Activated CD4-positive, alpha-beta T cell treated with anti-CD3 and anti-CD28 coated beads, Interleukin-2, amount 10 ng/mL, durations not matched to agents 7 days and 5 days (primary cell): Measurements from ENCODE around the gene FXYD1. TPM values are rescaled to one million over a fixed set of nuclear protein-coding genes. Genes with fewer than 3 reads are reported as not detected.

ENCODE experiments used
- CTCF ChIA-PET: fragments of 350-600 bp; sonication (Branson Sonifier 250); formaldehyde crosslinking; loops from one replicate; lab custom pipeline; 2021; ENCODE audit warnings: antibody characterized with exemption; lab: Charles Lee
- POLR2A ChIA-PET: fragments of 350-600 bp; sonication (Branson Sonifier 250); formaldehyde crosslinking; loops from one replicate; lab custom pipeline; 2021; ENCODE audit warnings: antibody characterized with exemption; lab: Charles Lee
- DNase-seq: peaks from one replicate; pipeline ENCODE4 v3.0.0-alpha.2; 2020
- H3K27ac Mint-ChIP-seq: one replicate; pipeline ENCODE4 v1.8.0; 2021; ENCODE audit warnings: mild to moderate bottlenecking, moderate library complexity, mixed read lengths
- H3K27me3 Mint-ChIP-seq: one replicate; pipeline ENCODE4 v1.8.0; 2021; ENCODE audit warnings: mixed read lengths
- H3K36me3 Mint-ChIP-seq: one replicate; pipeline ENCODE4 v1.8.0; 2021; ENCODE audit warnings: low read depth, mixed read lengths
- H3K4me1 Mint-ChIP-seq: one replicate; pipeline ENCODE4 v1.8.0; 2021; ENCODE audit warnings: mixed read lengths
- H3K4me3 Mint-ChIP-seq: one replicate; pipeline ENCODE4 v1.8.0; 2021; ENCODE audit warnings: mild to moderate bottlenecking, moderate library complexity, mixed read lengths
- H3K9me3 Mint-ChIP-seq: one replicate; pipeline ENCODE4 v1.8.0; 2021; ENCODE audit warnings: mixed read lengths
- total RNA-seq, 2 experiments: library from RNA; stranded (reverse); gene quantifications; one replicate each; pipeline ENCODE4 v1.2.3, GENCODE V29; 2021

The FXYD1 gene
- total RNA-seq, 2 experiments from 2014 or later = 1.0 to 1.8 TPM

DNA sequence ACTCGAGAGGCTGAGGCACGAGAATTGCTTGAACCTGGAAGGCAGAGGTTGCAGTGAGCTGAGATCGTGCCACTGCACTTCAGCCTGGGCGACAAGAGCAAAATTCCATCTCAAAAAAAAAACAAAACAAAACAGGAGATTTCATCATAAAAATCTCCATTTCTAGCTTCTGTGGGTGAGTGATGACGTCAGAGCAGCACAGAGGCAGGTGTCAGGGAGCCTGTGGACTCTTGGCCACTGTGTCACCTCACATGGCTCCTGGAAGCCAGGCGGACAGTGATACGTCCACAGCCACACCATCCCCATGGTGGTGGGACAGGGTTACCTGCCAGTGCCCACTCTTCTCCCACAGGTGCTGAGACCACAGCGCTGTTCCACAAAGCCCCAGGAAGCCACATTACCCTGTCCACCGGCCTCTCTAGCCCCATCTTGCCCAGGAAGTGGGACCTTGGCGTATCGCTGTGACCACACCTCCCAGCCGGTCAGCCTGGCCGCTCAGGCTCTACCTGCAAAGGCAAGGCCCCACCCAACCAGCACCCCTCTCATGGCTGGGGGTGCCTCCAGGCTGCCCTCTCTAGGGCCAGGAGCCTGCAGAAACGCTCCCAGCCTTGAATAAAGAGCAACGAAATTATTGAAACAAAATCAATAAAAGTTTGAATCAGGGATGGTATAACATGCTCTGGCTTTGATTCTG lies 25.5 kb upstream of the FXYD1 start:
- Mint-ChIP-seq H3K4me3 (no peak overlapping the region), H3K36me3 (no peaks in the 10 kb centered on the region), H3K27ac (no peak overlapping the region), H3K27me3 (peaks cover 7% of the 10 kb centered on the region), H3K9me3 (no peaks in the 10 kb centered on the region), H3K4me1 (peaks cover 5% of the 10 kb centered on the region)
- ChIA-PET POLR2A (no interaction called here), CTCF (no interaction called here)
- no peak for DNase-seq

DNA sequence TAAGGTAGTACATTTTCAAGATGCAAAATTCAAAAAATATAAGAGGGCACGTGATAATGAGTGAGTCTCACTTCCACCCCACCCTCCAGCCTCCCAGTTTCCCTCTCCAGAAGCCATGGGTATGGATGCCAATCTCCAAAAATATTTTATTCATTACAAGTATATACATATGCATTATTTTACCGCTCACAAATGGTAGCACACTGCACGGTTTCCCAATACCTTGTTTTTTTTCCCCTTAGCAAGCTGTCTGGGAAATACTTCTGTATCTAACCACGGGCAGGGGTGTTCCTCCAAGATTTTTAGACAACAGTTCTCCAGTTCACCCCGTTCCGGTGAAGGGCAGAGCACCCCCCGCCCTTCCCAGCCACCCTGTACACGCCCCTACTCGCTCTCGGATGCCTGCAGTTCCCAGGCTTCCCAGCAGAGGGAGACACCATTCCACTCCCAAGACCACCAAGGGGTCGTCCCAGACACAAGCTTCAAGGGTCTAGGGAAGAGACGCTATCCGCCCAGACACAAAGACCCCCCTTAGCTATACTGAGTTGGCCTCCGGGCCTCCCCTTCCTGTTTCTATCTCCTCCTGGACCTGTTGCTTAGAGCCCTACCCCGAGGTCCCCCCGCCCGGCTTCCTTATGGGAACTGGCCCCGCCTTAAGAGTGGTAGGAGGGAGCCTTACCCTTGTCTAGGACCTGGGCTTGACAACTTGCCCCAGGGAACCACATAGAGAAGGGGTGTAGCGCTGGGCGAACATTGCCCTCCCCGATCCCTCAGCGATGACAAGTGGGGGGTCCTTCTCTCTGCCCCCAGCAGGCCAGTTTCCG lies 24.1 kb upstream of the FXYD1 start:
- POLR2A ChIA-PET = no interaction called here
- H3K4me3 Mint-ChIP-seq = no peak overlapping the region
- H3K9me3 Mint-ChIP-seq = no peaks in the 10 kb centered on the region
- no peaks in the 10 kb centered on the region for H3K36me3 Mint-ChIP-seq
- H3K4me1 Mint-ChIP-seq = peaks cover 5% of the 10 kb centered on the region
- H3K27ac Mint-ChIP-seq = peak overlapping the region; percentile 19
- H3K27me3 Mint-ChIP-seq = peaks cover 5% of the 10 kb centered on the region
- peak; percentile 61 for DNase-seq
- CTCF ChIA-PET = interaction anchor here (0.5 to 2.4 kb wide), 3 partner anchors 8 to 585 kb away, joined by 3 to 6 read pairs (median 3); no protein-coding TSS in a partner anchor

DNA sequence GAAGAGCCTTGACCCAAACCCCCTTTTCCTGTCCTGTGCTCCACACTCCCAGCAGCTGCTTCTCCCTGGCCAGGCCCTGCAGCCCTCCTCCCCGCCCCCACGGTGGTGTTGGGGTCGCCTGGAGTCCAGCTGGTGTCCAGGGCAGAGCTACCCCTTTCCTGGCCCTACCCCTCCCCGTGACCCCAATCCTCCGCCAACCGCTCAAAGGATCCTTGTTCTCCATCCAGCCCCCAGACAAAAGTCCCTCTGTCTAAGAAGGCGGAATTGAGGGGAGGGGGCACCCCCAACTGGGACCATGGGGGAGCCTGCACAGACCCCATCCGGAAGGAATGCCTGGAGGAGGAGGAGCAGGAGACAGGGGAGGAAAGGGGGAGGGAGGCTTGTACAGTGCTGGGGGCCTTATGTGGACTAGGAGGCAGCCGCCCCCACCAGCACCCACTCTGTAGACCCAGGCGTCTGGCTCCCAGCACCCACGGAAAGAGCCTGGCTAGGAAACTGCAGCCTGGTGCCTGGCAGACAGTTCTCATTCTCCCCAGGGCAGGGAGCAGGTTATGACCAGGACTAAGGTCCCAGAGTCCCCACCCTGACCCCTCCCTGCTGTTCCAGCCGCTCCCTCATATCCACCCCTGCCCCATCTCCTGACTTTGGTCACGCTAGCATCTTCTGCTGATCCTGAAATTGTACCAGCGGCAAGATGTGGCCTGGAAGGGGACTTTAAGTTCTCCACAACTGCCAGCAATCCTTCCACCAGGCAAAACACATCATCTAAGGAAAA lies 23.3 kb upstream of the FXYD1 start, which contains the start of gene FXYD3:
FXYD3 (plus strand) TSS at position 647 of the 775 bp plus-strand sequence. CDS start 3,554 bp downstream, outside the sequence.
- peaks cover 5% of the 10 kb centered on the region for H3K4me1 Mint-ChIP-seq
- no peak within 1 kb of the TSS for H3K4me3 Mint-ChIP-seq
- DNase-seq = no peak
- ChIA-PET POLR2A (no interaction called here), CTCF (interaction anchor here (0.6 to 2.4 kb wide), 3 partner anchors 9 to 135 kb away, joined by 3 to 6 read pairs (median 3); no protein-coding TSS in a partner anchor)
- H3K9me3 Mint-ChIP-seq = no peaks in the 10 kb centered on the region
- H3K27me3 Mint-ChIP-seq = peaks cover 5% of the 10 kb centered on the region
- no peaks in the 10 kb centered on the region for H3K36me3 Mint-ChIP-seq
- H3K27ac Mint-ChIP-seq = no peak within 1 kb of the TSS

DNA sequence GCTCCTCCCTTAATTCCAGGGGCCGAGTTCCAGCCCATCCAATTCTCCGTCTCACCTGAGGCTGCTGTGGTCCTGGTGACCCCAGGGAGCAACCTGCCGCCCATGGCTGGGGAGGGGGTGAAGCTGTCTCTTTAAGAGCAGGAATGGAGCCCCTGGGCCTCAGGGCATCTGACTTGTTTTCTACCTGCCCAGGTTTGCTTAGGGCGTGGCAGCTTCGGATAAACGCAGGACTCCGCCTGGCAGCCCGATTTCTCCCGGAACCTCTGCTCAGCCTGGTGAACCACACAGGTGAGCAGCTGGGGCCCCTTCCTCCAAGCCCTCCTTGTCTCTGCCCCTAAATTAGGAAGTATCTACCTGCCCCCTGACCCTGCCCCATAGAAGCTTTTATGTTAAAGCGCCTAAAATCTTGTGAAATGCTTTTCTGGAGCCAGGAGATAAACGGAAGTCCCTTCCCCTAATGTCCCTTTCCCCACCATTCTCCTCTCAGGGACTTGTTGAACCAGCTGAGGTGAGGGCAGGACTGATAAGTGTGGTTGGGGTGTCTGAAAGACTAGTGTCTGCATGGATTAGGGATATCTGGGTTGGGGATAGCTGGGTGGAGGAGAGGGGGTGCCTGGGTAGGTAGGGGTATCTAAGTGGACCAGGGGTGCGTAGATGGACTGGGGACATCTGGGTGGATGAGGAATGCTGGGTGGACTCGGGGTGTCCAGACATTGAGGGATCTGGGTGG lies 22.4 kb upstream of the FXYD1 start:
- ChIA-PET POLR2A (no interaction called here), CTCF (interaction anchor here (0.5 to 2.4 kb wide), 3 partner anchors 9 to 100 kb away, joined by 3 to 6 read pairs (median 6); no protein-coding TSS in a partner anchor)
- H3K4me3 Mint-ChIP-seq = no peak overlapping the region
- H3K36me3 Mint-ChIP-seq = no peaks in the 10 kb centered on the region
- no peaks in the 10 kb centered on the region for H3K9me3 Mint-ChIP-seq
- peaks cover 5% of the 10 kb centered on the region for H3K27me3 Mint-ChIP-seq
- H3K4me1 Mint-ChIP-seq = peaks cover 5% of the 10 kb centered on the region
- H3K27ac Mint-ChIP-seq = no peak overlapping the region
- no peak for DNase-seq

DNA sequence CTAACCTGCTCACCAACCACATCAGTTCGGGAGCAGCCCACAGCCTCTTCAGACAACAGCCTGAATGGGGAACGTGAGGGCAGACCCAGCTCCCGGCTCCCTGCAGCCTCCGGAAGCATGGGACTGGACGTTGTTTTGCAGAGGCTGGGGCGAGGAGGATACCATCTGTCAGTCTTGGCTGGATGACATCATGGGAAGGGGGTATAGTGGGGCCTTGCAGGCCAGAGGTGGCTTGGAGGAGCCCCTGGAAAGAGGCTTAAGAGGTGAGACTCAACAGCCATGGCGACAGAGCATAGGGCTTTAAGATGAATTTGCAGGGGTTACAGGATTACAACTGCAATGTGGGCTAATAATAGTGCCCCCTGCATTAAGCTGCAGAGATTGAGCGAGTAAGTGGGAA lies 21.5 kb upstream of the FXYD1 start:
- no peaks in the 10 kb centered on the region for H3K36me3 Mint-ChIP-seq
- H3K4me1 Mint-ChIP-seq = peaks cover 8% of the 10 kb centered on the region
- no peaks in the 10 kb centered on the region for H3K9me3 Mint-ChIP-seq
- ChIA-PET POLR2A (no interaction called here), CTCF (interaction anchor here (0.5 to 1.5 kb wide), 4 partner anchors 50 to 101 kb away, joined by 3 to 6 read pairs (median 5); no protein-coding TSS in a partner anchor)
- H3K4me3 Mint-ChIP-seq = no peak overlapping the region
- peaks cover 5% of the 10 kb centered on the region for H3K27me3 Mint-ChIP-seq
- H3K27ac Mint-ChIP-seq = no peak overlapping the region
- DNase-seq = no peak

DNA sequence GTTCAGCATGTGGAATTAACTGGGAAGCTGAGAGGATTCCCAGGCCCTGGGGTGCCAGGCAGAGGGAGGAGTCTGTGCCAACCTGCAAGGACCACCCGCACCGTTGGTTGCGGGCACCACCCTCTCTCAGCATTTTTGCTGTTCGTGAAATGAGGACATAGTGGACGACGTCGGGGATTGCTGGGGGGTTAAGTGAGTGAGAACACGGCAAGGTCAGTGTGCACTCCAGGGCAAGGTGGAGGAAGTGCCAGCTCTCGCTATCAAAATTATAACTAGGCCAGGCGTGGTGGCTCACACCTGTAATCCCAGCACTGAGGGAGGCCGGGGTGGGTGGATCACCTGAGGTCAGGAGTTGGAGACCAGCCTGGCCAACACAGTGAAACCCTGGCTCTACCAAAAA lies 20.8 kb upstream of the FXYD1 start:
- no peak overlapping the region for H3K27ac Mint-ChIP-seq

DNA sequence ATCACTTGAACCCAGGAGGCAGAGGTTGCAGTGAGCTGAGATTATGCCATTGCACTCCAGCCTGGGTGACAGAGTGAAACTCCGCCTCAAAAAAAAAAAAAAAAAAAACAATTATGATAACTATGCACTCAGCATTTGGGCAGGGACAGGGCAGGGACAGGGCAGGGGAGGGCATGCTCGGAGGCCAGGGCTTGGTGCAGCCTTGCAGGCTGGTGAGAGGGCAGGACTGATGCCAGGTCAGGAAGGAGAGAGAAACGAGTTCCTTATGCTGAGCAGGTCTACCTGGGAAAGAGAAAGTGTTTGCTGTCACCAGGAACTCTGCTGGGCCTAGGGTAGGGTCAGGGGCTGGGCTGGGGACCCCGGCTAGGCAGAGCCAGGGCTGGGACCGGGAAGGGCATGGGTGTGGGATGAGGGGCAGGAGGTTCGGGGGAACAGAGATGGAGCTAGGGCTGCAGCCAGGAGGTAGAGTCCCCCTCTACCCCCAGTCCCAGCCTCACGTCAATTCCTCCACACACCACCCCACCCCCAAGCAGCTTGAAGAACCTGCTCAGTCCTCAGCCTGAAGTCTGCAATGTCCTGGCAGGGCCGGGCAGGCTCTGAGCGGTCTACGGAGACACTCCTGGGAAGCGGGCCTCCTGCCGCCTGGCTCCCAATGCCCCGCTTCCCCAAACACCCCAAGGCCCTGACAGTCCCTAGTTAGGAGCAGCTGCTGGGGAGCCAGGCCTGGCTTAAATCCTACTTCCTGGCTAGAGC lies 20.2 kb upstream of the FXYD1 start:
- peaks cover 5% of the 10 kb centered on the region for H3K27me3 Mint-ChIP-seq
- POLR2A ChIA-PET = no interaction called here
- no peaks in the 10 kb centered on the region for H3K36me3 Mint-ChIP-seq
- no peak overlapping the region for H3K27ac Mint-ChIP-seq
- DNase-seq = no peak
- peaks cover 8% of the 10 kb centered on the region for H3K4me1 Mint-ChIP-seq
- H3K4me3 Mint-ChIP-seq = no peak overlapping the region
- CTCF ChIA-PET = interaction anchor here (0.6 to 1.8 kb wide), 4 partner anchors 17 to 105 kb away, joined by 3 to 8 read pairs (median 4); partner anchors contain the start of gene LGI4
- no peaks in the 10 kb centered on the region for H3K9me3 Mint-ChIP-seq

More for the DNA sequence above, 20.8 kb upstream of the FXYD1 start:
- no peaks in the 10 kb centered on the region for H3K36me3 Mint-ChIP-seq
- no peak for DNase-seq
- peaks cover 5% of the 10 kb centered on the region for H3K27me3 Mint-ChIP-seq
- no peak overlapping the region for H3K4me3 Mint-ChIP-seq
- peaks cover 8% of the 10 kb centered on the region for H3K4me1 Mint-ChIP-seq
- POLR2A ChIA-PET = no interaction called here
- CTCF ChIA-PET = interaction anchor here (0.6 to 1.5 kb wide), 3 partner anchors 21 to 73 kb away, joined by 3 to 5 read pairs (median 5); no protein-coding TSS in a partner anchor
- no peaks in the 10 kb centered on the region for H3K9me3 Mint-ChIP-seq

DNA sequence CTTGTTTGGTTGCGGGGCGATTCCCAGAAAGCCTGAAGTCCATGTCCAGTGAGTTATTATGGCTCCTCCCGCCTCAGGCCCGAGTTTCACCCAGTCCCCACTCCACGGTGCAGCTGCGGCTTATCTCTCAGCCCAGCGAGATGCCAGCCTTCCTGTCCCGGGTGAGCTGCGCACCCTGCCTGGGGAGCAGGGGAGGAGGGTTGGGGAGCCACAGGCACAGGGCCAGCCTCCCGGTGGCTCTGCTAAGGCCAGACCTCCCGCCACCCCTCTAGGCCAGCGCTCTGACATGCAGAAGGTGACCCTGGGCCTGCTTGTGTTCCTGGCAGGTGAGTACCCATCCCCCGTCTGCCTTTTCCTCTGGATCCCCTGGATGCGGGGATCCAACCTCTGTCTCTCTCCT lies 19.5 kb upstream of the FXYD1 start:
- POLR2A ChIA-PET = no interaction called here
- DNase-seq = no peak
- Mint-ChIP-seq H3K36me3 (no peaks in the 10 kb centered on the region), H3K9me3 (no peaks in the 10 kb centered on the region), H3K4me3 (no peak overlapping the region), H3K4me1 (peaks cover 11% of the 10 kb centered on the region), H3K27me3 (peaks cover 5% of the 10 kb centered on the region), H3K27ac (no peak overlapping the region)
- CTCF ChIA-PET = interaction anchor here (0.7 to 1.8 kb wide), 2 partner anchors 17 to 104 kb away, joined by 3 to 8 read pairs; partner anchors contain the start of gene LGI4

DNA sequence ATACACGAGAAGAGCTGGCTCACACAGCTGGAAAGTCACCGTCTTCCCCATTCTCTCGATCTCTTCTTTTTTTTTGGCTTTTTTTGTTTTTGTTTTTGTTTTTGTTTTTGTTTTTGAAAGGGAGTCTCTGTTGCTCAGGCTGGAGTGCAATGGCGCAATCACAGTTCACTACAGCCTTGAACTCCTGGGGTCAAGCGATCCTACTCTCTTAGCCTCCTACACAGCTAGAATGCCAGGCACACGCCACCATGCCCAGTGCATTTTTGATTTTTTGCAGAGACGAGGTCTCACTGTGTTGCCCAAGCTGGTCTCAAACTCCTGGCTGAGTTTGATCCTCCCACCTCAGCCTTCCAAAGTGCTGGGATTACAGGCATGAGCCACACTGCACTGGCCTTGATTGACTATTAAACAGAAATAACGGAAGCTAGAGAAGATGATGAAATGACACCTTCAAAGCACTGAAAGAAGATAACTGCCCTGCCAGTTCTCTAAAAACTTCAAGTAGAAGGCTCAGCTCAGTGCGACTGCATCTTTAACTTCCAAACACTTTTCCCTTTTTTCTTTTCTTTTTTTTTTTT lies 19.0 kb upstream of the FXYD1 start:
- no peak overlapping the region for H3K27ac Mint-ChIP-seq
- CTCF ChIA-PET = interaction anchor here (1.8 kb wide), 1 partner anchor 16 kb away, joined by 8 read pairs; the partner anchor contains the start of gene LGI4
- no peaks in the 10 kb centered on the region for H3K36me3 Mint-ChIP-seq

DNA sequence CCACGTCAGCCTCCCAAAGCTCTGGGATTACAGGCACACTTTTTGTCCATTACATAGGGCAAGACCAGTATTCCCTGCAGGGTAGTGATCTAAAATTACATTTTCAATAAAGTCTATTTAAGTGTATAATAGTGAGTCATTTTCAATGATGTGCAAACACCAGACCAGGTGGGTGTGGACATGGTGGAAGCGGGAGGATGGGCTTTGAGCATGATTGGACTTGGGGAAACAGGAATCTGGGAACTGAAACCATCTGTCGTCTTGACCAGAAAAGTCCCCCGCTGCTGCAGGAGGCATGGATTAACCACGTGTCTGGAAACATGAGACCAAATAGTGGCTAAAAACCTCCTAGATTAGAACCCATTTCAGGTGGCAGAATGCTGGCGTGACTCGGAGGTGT lies 18.1 kb upstream of the FXYD1 start:
- CTCF ChIA-PET = interaction anchor here (1.8 kb wide), 1 partner anchor 15 kb away, joined by 8 read pairs; the partner anchor contains the start of gene LGI4
- H3K27me3 Mint-ChIP-seq = peaks cover 5% of the 10 kb centered on the region
- peaks cover 14% of the 10 kb centered on the region for H3K4me1 Mint-ChIP-seq
- POLR2A ChIA-PET = no interaction called here
- no peaks in the 10 kb centered on the region for H3K9me3 Mint-ChIP-seq
- H3K4me3 Mint-ChIP-seq = no peak overlapping the region
- no peak for DNase-seq
- H3K27ac Mint-ChIP-seq = no peak overlapping the region
- H3K36me3 Mint-ChIP-seq = no peaks in the 10 kb centered on the region

More for the DNA sequence above, 19.0 kb upstream of the FXYD1 start:
- H3K4me3 Mint-ChIP-seq = no peak overlapping the region
- no peak for DNase-seq
- POLR2A ChIA-PET = no interaction called here
- H3K9me3 Mint-ChIP-seq = no peaks in the 10 kb centered on the region
- peaks cover 5% of the 10 kb centered on the region for H3K27me3 Mint-ChIP-seq
- H3K4me1 Mint-ChIP-seq = peaks cover 14% of the 10 kb centered on the region

DNA sequence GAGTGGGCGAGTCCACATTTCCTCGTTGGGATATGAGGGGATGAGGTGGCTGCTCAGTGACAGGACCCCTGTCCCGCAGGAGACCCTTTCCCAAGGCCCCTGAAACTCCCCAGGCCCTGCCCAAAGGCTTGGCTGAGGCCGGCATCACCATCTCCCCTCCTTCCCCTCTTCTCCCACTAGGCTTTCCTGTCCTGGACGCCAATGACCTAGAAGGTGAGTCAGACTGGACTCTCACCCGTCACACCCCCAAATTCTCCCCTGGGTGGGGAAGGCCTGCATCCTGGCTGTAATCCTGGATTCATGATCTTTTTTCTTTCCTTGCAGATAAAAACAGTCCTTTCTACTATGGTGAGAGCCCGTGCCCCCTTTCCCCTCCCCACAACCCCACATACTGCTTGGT lies 17.7 kb upstream of the FXYD1 start:
- H3K9me3 Mint-ChIP-seq = no peaks in the 10 kb centered on the region
- H3K27me3 Mint-ChIP-seq = peaks cover 5% of the 10 kb centered on the region
- H3K4me3 Mint-ChIP-seq = no peak overlapping the region

More for the DNA sequence above, 17.7 kb upstream of the FXYD1 start:
- ChIA-PET POLR2A (no interaction called here), CTCF (interaction anchor here (0.6 kb wide), 1 partner anchor 92 kb away, joined by 3 read pairs; no protein-coding TSS in a partner anchor)
- Mint-ChIP-seq H3K36me3 (no peaks in the 10 kb centered on the region), H3K27ac (no peak overlapping the region), H3K4me1 (peaks cover 16% of the 10 kb centered on the region)
- no peak for DNase-seq
